Left renal pelvis (tissue), 4 donors: ENCODE measurements around the gene CPNE9. TPM values are rescaled to one million over a fixed set of nuclear protein-coding genes. Genes with fewer than 3 reads are reported as not detected.
A peak's percentile ranks its signal among the peaks of the same experiment; 100 is the strongest.

Source experiments
- DNase-seq, 4 donors: peaks; one replicate each; pipeline ENCODE4 v3.0.0-alpha.2; 2013; ENCODE audit warnings: low read depth in 4 of 4, low spot score in 3 of 4
- polyA plus RNA-seq, 4 donors: library from polyadenylated mRNA; unstranded; fragments of 120-200 nt; gene quantifications; one replicate each; pipeline ENCODE4 v1.2.1, GENCODE V29; 2013; ENCODE audit not compliant: insufficient read length in 4 of 4

CPNE9 gene
- polyA plus RNA-seq, 4 donors = 0.15 to 0.17 TPM; not detected in 2

- no peak for DNase-seq
Observed at GRCh38 chr3:9715136-9715535, 11.5 kb downstream of the CPNE9 start.

DNA sequence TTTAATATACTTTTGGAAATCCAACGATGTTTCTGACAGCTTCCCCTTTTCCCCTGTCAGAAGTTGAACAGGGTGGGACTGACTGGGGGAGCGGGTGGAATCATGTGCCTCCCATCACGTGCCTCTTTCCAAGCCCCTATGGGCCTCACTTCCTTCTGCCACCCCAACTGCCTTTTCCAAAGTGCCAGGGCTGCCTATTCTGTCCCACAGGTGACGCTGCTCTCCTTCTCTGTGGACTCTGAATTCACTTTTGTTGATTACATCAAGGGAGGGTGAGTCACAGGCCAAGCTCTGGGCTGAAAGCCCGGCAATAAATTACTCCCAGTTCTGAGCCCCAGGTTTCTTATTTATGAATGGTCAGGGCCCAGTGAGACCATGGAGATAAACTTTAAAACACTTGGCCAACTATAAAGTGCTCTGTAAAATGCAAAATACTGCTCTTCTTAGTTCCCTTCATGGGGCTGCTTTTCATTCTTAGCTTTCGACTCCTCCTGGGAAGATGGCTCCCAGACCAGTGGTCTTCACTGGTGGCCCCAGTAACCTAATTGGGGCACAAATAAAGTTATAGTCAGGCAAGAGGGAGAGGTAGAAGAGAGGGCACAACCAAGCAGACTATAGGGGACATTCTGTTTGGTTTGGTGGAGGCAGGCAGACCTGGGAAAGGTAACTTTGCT is 12.3 kb downstream of the CPNE9 start:
- peak in 1 of 4 donors; percentile 42 for DNase-seq

GRCh38 chr3:9716801-9717555 is 13.3 kb downstream of the CPNE9 start:
- DNase-seq = no peak

- no peak for DNase-seq
Observed at GRCh38 chr3:9717563-9717962, 13.9 kb downstream of the CPNE9 start.

DNA sequence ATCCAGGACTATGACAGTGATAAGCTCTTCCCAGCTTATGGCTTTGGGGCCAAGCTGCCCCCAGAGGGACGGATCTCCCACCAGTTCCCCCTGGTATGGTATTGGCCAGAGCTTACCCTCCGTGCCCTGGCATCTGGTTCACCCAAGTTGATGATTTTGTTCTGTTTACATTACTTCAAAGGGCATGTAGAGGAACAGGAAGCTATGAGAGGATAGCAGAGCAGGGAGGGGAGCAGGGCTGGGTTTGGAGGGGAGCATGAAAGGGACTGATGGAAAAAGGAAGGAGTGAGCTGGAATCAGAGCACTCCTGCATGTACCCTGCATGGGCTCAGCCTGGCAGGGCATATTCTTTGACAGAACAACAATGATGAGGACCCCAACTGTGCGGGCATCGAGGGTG is 14.5 kb downstream of the CPNE9 start:
- no peak for DNase-seq

DNA sequence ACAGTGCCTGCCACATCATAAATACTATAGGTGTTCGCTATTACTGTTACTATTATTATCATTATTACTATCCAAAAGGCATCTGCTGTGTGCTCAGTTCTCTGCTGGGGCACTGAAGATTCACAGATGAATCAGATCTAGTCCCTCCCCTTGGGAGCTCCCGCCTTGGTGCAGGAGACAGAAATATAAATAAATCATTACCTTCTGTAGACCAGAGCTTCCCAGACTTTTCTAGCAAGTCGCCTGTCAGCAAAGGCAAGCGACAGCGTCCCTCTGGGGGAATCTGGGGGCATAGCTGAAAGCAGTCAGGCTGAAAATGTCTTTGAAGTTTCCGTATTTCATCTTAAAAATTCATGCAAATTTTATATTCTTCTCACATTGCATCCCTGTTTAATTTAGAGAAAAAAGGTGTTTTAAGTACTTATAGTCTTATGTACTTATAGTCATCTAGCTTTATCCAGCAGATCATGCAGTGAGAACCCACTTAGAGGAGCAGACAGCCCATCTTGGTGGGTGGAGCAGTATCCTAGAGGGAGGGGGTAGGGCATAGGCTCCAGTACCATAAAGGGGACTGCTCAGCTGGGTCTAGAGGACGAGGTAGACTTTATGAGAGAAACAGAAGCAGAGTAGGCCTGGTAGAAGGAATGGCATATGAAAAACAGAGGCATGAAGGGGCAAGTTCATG is 17.5 kb downstream of the CPNE9 start:
- no peak for DNase-seq

DNA sequence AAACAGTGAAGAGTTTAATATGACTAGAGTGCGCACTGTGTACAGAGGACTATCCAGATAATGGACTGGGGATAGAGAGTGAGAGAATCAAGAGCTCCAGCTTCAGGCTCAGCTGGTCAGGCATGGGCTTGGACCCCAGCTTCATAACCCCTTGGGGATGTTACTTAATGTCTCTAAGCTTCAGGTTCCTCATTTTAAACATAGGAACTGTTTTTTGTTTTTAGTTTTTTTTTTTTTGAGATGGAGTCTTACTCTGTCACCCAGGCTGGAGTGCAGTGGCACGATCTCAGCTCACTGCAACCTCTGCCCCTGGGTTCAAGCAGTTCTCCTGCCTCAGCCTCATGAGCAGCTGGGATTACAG is 18.0 kb downstream of the CPNE9 start:
- DNase-seq = no peak

- no peak for DNase-seq
Observed at GRCh38 chr3:9725775-9726515, 22.3 kb downstream of the CPNE9 start.

- DNase-seq = no peak
Observed at GRCh38 chr3:9727041-9727595, 23.5 kb downstream of the CPNE9 start.

DNA sequence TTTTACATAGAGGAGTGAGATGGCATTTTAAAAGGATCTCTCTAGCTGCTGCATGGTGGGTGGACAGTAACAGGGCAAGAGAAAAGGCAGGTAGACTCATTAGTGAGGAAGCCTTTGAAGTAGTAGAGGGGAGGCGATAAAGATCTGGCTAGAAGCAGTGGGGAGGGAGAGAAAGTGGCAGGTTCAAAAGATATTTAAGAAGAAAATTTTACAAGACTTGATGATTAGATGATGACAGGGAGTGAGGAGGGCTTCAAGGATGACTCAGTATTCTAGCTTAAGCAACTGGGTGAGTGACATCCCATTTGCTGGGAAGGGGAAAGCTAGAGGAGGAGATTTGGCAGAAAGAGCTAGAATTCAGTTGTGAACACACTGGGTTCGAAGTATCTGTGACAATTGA is 24.1 kb downstream of the CPNE9 start:
- DNase-seq = no peak

- no peak for DNase-seq
Observed at GRCh38 chr3:9729419-9729818, 25.8 kb downstream of the CPNE9 start.

- DNase-seq = no peak
Observed at GRCh38 chr3:9730657-9731205, 27.1 kb downstream of the CPNE9 start.

DNA sequence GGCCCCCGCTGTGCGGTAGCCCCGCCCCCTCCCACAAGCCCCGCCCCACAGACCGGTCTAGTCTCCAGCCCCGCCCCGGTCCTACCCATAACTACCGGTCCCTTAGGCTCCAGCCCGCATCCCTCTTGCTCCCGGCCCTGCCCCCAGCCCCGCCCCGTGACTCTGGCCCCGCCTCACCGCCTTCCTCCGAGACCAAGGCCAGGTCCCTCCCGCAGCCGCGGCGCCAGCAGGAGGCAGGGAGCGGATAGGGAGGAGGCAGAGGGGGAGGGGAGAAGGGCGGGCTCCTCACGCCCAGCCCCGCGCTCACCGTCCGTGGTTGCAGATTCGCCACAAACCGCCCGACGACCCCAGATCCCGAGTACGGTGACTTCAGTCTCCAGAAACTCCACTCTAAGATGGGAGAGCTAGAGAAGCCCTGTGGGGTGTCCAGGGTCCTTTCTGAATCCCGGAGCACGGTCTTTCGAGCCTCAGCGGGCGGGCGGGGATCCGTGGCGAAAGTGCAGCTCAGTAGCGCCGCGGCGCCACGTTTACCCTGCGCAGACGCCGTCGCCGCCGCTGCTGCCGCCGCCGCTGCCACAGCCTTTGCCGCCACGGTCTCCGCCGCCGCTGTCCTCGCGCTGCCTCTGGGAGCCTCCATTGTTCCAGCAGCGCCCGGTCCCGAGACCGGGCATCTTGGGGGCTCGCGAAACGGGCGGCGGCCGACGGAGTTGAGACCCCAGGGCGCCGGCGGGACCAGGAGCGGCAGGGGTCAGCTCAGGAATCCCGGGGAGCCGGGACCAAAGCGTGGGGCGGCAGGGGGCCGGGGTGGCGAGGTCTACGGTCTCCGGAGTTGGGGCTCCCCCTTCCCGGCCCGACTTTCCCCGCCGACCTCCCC is 27.8 kb downstream of the CPNE9 start, which contains the start of gene BRPF1:
BRPF1 (plus strand) TSS at position 530 of the 874 bp plus-strand sequence. CDS start 2,406 bp downstream, outside the sequence.
- DNase-seq = peak; percentile 97 to 99 (median 98)

DNA sequence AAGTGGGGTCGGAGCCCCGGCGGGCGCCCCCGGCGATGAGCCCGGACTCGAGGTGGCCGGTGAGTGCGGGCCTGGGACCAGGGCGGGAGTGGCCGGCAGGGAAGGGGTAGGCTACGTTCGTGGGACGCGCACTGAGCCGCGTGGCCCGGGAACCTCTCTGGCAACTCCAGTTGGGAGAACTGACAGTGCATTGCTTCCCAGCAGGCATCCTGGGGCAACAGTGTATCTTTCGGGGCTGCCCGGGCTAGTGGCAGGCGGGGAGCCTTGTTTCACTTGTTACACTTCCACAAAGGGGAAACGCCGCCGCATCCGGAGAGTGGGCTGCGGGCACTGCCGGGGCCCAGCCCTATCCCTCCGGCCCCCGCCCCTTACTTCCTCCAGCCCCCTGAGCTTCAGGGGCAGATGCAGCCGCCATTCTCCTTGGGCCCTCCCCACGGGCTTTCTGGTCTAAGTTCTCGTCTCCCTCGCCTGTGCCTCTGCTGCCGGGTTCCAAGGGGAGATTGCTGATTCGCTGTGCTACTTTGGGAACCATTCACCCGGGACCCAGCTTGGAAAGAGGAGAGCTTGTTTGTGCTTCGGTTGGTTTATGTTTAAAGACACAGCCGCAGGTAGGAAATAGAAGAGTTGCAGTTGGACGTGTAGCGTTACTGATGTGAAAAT is 28.6 kb downstream of the CPNE9 start:
- DNase-seq = no peak

GRCh38 chr3:9732740-9733115 is 29.1 kb downstream of the CPNE9 start:
- no peak for DNase-seq

DNA sequence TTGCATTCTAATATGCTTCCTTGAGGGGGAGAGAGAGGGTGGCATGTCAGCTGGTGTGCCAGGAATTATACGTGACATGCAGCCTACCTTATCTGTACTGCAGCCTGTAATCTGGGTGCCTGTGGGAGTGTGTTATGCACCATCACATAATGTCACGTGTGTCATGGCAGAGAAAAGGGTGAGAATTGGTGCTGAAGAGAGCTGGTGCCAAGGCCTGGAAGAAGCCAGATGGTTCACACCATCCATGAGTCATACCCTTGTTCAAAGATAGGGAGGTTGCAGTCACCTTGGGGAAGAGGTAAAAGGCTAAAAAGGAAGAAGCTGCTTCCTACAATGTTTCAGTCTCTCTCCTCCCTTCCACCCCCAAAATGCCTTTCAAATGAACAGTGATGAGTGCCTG is 33.2 kb downstream of the CPNE9 start:
- no peak for DNase-seq

- DNase-seq = no peak
Observed at GRCh38 chr3:9739181-9739580, 35.5 kb downstream of the CPNE9 start.

GRCh38 chr3:9742560-9742959 is 38.9 kb downstream of the CPNE9 start:
- DNase-seq = no peak

- DNase-seq = no peak
Observed at GRCh38 chr3:9743548-9743947, 39.9 kb downstream of the CPNE9 start.
